GM19438 (cell line): ENCODE measurements around the gene PDLIM7.
A peak's percentile ranks its signal among the peaks of the same experiment; 100 is the strongest.

Source experiments
- ATAC-seq: cut with Tn5 transposase; IDR thresholded peaks from one replicate; pipeline ENCODE4 v1.9.1; 2021; ENCODE audit warnings: low read depth; ENCODE audit not compliant: unreplicated experiment

PDLIM7 gene

DNA sequence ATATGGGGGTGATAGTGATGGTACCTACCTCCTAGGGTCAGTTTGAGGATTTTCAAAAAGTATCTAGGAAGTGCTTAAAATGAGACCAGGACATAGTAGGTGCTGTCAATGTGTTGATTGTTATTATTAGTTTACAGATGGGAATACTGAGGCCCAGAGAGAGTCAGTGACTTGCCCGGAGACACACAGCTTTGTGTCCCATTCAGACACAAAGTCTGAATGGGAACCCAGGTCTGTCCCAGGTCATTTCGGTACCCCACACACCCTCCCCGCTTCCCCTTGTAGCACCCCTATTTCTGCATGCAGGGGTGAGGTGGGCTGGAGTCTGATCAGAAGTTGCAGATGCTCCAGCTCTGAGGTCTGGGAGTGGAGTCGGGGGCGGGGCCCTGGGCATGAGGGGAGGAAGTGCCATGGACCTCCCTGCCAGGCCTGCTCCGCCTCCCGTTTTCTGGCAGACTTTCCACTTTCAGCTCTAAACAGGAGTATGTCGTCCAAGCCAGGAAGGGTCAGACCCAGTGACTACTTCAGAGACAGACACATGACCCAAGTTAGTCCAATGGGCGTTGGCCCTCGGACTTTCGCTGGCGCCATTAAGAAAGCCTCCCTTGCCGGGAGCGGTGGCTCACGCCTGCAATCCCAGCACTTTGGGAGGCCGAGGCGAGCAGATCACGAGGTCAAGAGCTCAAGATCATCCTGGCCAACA, 20.7 kb downstream of the PDLIM7 start:
- ATAC-seq, result no peak

DNA sequence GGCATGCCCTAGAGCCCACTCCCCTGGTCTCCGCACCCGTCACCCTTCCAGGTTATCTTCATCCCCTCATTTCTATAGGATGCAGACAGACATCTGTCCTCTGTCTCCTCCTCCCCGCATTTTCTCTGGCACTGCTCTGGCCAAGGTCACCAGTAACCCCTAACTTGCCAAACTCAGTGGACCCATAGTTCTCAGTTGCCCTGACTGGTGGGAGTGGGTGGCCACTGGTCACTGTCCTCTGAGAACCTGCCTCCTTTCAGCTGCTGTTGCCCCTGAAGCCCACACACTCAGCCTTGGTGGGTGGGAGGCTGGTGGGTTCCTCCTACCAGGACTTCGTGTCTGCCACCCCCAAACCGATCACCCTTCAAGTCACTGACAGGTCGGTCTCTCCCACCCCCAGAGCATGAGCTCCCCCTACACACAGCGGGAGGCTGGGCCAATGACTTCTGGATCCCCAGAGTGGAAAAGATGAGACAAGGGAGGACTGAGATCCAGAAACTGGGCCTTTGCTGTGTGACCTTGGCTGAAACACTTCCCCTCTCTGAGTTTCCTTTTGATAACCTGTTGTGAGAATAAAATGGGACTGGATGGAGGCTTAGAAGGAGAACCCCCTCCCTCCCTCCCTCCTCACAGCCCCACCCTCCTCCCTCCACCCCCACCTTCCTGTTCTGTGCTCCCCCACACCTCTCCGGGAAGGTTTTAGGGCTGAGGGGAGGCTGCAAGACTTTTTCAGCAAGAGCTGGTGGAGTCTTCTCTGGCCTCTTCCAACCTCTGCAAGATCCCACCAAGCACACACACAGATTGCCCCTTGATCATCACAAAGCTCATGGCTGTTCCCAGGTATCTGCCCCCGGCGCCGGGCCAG, 21.6 kb downstream of the PDLIM7 start:
- no peak for ATAC-seq

DNA sequence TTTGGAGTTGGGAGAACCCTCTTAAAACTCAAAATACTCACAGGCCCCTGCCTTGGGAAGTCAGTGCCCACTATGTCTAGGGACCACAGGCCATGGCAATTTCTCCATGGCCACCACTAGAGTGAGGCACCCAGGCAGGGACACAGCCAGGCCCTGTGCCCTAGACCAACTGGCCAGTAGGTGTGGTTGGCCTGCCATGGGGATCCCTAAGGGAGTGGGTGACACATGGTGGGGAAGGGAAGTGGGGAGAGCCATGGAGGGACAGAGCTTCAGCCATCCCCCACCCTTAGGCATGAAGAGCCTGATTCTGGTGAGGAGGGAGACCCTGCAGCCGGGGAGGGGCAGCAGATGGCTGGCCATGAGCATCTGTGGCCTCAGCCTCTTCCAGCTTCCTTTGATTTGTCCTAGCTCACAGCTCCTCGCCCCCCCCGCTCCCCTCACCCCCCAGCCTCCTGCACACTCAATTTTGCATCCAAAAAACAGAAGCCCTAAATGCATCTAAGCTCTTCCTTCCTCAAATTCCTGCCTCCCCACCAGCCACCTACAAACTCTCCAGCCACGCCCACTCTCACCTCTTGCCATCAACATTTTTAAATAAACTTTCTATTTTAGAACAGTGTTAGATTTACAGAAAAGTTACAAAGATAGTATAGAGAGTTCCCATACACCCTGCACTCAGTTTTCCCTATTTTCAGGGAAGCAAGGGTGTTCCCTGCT, 22.4 kb downstream of the PDLIM7 start:
- no peak for ATAC-seq

DNA sequence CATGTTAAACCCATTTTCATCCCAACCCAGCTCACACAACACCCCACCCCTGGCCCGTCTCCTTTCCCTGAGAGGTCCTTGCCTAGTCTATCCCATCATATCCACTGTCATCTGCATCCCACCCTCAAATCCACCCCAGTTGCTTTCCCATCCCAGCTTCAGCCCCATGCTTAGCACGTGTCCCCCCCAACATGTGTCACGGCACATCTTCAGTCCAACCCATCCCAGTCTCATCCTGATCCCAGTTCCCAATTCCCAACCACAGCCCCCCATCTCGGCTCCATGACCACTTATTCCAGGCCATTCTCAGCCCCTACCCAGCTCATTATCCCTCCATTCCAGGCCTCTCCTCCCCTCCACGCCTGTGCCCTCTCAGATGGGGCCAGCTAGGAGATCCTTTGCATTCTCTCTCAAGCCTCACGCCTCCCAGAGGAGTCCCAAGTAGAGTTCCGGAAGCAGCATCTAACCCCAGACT, 23.4 kb downstream of the PDLIM7 start:
- no peak for ATAC-seq

DNA sequence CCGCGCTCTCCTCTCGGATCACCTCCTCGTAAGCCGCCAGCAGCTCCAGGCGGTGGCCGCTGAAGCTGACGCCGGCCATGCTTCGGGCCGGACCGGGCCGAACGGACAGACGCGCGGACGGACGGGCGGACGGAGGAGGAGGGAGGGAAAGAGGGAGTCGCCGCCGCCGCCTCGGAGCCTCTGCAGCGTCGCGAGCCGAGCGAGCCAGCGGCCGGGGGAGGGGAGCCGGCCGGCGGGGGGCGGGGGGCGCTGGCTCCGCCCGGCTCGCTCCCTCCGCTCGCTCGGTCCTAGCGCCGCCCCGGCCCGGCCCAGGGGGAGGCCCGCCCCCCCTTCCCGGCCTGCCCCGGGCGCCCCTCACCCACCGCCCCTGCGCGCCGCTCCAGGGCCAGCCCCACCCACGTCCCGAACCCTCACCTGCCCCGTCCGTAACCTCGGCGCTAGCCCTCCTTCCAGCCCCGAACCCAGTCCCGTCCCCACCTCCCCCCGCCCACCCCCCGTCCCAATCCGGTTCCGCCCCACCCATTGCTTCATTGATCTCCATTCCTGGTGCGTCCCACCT, 23.9 kb downstream of the PDLIM7 start, which contains the start of gene DBN1:
TSS of gene DBN1 (minus strand) at position 192 of the 559 bp plus-strand sequence. CDS start at position 79, 113 bp downstream.
- no peak for ATAC-seq

DNA sequence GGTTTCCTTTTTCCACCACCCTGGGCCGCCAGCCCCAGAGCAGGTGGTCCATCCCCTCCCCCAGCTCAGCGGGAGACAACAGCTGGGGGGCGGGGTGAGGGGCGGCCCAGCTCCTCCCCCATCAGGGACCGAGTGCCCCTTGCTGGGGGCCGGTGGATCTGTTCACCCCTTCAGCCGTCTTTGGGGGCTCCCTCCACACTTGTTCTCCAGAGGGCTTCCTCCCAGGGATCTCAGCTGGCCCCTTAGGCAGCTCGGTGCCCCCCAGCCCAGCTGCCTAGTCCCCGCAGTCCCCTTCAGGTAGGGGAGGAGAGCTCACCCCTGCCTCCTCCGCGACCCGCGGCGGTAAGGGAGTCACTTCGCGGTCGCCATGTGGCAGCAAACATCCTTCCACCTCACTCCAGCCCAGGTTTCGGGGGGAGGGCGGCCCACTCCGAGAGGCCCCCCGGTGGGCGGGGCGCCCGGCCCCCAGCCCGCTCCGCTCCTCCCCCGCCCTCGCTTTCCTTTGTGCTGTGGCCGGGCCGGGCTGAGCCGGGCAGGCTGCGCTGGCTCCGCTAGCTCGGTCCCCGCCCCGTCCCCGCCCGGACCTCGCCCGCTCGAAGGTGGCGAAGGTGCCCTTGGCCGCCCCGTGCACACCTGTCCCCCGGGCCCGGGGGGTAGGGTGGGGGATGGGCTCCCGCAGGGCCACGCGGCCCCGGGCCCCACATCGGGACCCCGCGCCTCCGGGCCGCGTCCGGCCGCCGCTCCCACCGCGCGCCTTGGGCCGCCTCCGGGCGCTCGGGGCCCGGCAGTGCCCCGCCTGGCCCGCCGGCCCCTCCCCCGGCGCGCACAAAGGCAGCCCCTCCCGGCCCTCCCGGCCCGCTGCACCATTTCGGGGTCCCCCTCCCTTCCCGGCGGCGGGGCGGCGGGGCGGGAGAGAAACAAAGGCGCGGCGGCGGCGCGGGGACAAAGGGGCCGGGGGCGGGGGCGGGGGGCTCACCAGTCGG, 24.7 kb downstream of the PDLIM7 start:
- ATAC-seq, result peak; percentile 54

DNA sequence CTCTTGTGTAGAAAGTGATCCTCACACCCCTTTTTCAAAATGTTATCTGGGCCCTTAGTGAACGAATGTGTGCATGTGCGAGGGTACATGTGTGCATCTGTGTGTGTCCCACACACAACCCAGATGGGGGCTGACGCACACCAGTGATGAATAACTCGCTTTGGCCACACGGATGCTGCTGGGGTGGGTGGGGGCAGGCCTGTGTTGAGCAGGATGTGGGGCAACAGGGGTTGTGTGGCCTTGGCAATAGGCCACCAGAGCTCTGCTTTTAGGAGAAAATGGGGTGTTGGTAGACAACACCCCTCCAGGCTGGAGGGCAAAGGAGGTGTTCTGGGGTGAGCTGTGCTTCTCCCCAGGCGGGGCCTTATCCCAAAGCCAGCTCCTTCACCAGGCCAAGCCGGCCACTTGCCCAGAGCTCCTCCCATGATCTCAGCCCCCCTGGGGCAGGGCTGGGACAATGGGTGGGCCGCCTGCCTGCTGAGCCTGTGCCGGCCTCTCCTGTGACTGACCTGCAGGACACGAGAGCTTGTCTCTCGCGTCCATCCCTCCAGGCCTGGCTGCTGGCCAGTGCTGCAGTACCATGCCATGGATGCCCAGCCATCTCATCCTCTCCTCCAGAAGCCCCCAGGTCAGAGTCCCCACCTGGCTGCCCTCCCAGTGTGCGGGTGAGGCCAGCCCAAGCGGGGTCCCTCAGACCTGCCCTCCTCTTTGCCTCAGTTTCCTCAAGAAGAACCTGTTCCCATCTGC, 25.6 kb downstream of the PDLIM7 start:
- no peak for ATAC-seq

DNA sequence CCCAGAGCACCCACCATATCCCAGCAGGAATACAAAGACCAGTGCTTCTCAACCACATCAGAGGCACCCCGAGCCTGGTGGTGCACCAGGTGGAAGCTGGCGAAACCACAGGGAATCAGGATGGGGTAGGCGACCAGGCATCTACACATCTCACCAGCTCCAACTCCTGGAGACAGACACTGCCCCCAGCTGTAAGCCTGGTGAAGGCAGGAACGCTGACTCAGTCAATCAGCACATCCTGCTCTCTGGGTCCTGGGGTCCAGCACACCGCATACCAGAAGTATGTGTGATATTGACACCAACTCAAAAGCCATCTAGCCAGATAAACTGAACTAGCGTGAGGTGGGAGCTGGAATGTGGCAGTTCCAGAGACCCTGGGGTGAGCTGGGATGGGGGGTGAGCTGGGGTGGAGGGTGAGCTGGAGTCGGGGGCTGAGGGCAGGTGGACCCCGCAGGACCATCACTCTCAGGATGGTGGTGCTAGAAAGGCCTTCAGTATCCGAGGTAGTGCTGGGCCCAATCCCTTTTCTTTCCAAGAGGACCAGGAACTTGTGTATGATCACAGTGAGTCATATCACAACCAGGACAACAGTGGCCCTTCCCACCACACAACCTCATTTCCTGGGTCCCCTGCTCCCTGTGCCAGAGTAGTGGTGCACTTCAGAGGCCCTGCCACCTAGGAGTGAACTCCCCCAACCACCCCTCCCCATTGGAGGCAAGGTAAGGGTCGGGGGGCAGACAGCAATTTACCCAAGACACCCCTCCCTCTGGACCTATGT, 26.5 kb downstream of the PDLIM7 start:
- no peak for ATAC-seq

DNA sequence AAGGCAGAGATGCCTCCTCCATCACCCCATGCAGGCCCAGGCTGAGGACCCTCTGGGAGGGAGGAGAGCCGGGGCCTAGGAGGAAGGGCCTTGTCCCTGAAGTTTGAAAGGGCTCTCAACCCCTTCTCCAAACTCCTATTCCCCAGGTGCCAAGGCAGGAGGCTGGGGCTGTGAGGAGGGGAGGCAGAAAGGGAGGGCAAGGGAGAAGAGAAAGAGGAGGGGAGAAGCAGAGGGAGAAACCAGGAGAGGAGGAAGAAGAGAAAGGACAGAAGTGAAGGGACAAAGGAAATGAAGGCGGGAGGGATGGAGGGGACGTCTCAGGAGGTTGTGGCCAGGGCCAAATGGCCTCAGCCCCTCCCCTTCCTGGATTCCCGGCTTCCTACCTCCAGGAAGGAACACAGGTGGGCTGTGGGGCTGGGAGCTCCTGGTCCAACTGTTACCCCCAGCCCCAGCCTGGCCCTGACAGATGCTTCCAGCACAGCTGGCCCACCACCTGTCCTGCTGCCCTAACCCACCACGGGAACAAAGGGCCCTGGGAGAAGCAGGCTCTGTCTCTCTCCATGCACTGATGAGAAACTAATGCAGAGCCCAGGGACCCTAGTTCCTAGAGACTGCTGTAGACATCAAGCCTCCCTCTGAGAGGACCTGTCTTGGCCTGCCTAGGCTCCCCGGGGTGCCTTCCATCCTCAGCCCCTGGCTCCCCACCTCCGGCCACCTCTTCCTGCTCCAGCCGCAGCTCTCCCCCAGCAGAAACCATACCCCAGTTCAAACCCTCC, 27.5 kb downstream of the PDLIM7 start:
- ATAC-seq, result no peak

DNA sequence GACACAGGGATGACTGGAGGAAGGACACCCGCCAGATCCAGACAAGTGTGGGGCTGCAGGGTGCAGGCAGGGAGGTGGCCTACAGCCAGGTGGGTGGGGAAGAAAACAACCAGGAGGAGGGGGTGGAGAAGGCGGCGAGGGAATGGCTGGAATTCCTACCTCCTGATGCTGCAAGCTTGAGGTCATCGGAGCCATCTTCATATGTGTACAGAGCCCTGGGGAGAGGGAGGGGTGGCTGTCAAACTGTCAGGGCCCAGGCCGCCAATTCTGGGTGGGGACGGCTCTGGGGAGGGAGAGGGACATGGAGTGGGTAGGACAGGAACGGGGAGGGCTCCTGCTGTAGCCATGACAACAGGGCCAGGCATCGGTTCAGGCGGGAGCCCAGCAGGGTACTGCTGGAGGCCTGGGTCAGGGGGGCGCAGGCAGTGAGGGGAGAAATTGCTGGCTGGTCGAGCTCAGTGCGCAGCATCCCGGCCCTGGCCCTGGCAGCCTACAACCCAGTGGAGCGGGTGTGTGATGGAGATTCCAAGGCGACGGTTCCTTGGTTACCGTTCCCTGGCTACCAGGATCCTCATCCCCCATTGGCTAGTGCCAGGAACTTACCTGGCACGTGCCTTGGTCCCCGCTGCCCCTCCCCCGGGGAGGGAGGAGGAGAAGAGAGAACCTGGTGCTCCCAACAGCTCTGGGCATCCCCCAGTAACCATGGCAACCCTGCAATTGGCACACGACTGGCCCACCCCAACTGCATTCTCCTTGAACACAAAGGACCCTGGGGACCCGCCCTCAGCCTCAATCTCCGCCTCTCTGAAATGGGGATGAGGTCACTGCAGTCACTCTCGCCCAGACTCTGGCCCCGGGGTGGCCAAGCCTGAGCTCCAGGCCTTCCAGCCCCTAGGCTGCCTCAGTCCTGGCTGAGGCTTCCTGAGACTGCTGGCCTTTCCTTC, 28.4 kb downstream of the PDLIM7 start:
- ATAC-seq, result no peak

DNA sequence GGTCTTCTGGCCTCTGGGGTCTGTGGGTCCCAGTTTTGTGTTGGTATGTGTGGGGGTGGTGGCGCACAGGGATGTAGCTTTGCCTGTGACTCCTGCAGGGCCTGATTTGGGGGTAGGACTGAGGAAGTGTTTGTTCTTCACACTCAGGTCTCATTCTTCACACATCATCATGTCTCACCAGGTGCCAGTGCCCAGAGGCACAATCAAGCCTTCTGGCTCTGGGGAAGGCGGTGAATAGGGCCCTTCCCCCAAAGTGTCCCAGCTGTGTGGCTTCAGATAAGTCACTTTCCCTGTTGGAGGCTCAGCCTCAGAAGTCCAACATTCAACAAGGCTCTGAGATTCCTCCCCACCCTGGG, 29.1 kb downstream of the PDLIM7 start:
- no peak for ATAC-seq

DNA sequence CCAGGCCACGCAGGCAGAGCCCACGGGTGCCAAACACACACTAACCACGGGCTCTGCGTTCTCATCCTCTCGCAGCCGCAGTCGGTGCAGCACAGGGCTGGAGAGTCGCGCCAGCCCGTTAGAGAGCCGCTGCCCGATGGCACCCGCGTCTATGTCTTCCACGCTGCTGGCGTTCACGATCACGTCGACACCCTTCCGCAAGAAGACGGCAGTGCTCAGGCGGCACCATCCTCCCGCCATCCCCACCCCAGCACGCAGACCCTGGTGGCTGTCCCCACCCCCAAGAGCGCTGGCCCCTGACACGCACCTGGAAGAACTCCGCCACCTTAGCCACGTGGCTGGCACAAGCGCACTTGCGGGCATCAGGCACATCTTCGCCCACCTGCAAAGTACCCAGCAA, 30.0 kb downstream of the PDLIM7 start:
- ATAC-seq, result no peak

DNA sequence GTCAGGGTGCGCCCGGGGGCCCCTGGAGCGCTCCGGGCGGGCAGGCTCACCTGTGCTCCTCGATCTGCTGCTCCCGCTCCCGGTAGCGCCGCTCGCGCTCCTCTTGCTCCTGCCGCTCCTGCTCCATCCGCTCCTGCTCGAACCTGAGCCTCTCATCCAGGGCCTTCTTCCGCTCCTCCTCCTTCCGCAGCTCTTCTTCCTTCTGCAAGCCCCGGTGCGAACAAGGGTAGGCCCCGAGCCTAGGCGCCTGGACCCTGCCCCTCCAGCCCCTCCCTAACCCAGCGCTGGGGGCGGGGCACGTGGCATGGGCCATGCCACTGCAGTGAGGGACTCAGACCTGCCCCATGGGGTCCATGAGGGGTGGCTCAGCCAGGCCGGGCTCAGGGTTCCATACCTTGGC, 30.5 kb downstream of the PDLIM7 start:
- ATAC-seq, result no peak

DNA sequence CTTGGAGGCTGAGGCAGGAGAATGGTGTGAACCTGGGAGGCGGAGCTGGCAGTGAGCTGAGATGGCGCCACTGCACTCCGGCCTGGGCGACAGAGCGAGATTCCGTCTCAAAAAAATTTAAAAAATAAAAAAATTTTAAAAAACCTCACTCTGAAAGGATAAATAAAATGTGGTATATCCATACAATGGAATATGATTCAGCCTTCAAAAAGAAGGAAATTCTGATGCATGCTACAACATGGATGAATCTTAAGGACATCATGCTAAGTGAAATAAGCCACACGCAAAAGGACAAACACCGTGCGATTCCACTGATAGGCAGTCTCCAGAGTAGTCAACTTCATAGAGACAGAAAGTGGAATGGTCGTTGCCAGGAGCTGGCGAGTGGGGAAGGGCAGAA, 32.4 kb downstream of the PDLIM7 start:
- no peak for ATAC-seq

DNA sequence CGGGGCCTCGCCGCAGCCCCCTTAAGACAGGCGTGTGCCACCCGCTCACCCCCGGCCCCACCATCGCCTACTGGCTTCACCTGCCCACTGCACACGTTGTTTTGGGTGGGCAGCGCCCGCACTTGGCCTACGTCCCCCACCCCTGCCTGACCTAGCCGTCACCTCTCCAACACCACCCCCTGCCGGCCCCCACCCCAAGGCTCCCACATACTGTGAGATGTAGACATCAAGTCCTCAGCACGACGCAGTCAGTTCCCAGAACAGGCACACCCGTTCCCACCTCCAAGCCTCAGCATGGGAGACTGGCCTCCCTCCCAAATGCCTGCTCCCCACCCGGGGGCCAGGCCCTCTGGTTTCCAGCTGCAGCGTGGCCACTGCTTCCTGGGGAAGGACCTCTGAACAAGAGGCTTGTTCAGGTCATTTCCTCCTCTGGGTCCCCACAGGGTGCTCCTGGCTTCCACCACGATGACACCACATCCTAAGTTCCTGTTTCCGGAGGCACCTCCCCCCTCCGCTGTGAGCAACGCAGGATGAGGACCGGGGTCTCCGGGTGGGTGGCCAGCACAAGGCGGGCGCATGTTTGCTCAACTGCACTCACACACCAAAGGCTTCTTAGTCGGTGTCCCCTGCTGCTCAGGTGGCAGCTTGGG, 35.3 kb downstream of the PDLIM7 start:
- no peak for ATAC-seq
